BE2C (cell line): ENCODE results near the gene GPR173.

ENCODE experiments used
- DNase-seq: peaks from one replicate; pipeline ENCODE4 v3.0.0-alpha.2; 2020
- H3K27me3 ChIP-seq: fragments of 250-450 bp; sonication (Bioruptor Pico); 2 replicates; pipeline ENCODE4 v1.5.1; 2020; ENCODE audit warnings: mild to moderate bottlenecking
- H3K36me3 ChIP-seq: fragments of 250-450 bp; sonication (Bioruptor Pico); 2 replicates; pipeline ENCODE4 v1.5.1; 2020; ENCODE audit warnings: mild to moderate bottlenecking
- H3K4me1 ChIP-seq: fragments of 250-450 bp; sonication (Bioruptor Pico); 2 replicates; pipeline ENCODE4 v1.5.1; 2020
- H3K4me3 ChIP-seq: 2 replicates; pipeline ENCODE4 v1.5.1; 2011; ENCODE audit warnings: low read depth, low read length
- H3K9me3 ChIP-seq: fragments of 250-450 bp; sonication (Bioruptor Pico); 2 replicates; pipeline ENCODE4 v1.5.1; 2020
- CTCF ChIP-seq: IDR thresholded peaks from 2 replicates; pipeline ENCODE4 v1.5.1; 2012; ENCODE audit warnings: mild to moderate bottlenecking, low read depth, low read length

Gene GPR173

DNA sequence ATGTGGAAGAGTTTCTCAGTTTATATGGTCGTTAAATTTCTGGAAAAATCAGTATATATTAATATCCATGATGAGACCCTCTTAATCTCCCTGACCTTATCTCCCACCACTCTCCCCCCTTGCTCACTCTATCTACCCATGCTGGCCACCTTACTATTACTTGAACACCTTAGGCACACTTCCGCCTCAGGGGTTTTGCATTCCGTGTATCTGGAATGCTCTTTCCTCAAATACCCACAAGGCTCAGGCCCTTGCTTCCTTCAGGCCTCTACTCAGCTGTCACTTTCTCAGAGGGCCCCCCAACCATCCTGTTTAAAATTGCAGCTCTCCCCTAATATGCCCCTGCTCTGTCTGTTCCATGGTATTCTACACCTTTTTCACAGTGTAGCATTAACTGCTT, 47.2 kb downstream of the GPR173 start:
- no peak for DNase-seq
- no peaks in the 10 kb centered on the region for H3K4me1 ChIP-seq
- H3K27me3 ChIP-seq = no peaks in the 10 kb centered on the region
- H3K9me3 ChIP-seq = no peaks in the 10 kb centered on the region
- H3K36me3 ChIP-seq = no peaks in the 10 kb centered on the region
- no peak for TF ChIP-seq CTCF
- H3K4me3 ChIP-seq = no peak overlapping the region

GRCh38 chrX:53114864-53115549, 66.4 kb downstream of the GPR173 start:
- TF ChIP-seq CTCF = no peak
- no peaks in the 10 kb centered on the region; the same call in 1 of the 2 replicates for H3K36me3 ChIP-seq
- H3K9me3 ChIP-seq = no peaks in the 10 kb centered on the region
- H3K4me1 ChIP-seq = no peaks in the 10 kb centered on the region
- no peak overlapping the region for H3K4me3 ChIP-seq
- no peaks in the 10 kb centered on the region for H3K27me3 ChIP-seq
- no peak for DNase-seq

DNA sequence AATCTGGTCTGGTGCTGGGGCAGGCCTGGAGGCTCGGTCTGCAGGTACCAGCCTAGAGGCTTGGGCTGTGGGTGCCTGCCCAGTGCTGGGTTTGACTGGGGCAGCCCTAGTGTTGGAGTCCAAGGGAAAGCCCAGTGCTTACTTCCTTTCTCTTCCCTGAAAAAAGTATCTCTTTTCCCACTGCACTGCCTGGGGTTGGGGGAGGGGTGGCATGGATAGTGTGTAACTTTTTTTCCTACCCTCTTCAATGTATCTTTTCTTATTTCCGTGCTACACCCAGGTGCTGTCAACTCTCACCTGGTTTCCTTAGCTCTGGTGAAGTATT, 66.9 kb downstream of the GPR173 start:
- H3K27me3 ChIP-seq = no peaks in the 10 kb centered on the region
- H3K9me3 ChIP-seq = no peaks in the 10 kb centered on the region
- TF ChIP-seq CTCF = no peak
- H3K36me3 ChIP-seq = no peaks in the 10 kb centered on the region; the same call in 1 of the 2 replicates
- no peak overlapping the region for H3K4me3 ChIP-seq
- H3K4me1 ChIP-seq = no peaks in the 10 kb centered on the region
- no peak for DNase-seq

GRCh38 chrX:53116101-53116500, 67.5 kb downstream of the GPR173 start:
- Histone ChIP-seq H3K36me3 (no peaks in the 10 kb centered on the region; the same call in 1 of the 2 replicates), H3K27me3 (no peaks in the 10 kb centered on the region), H3K4me1 (no peaks in the 10 kb centered on the region), H3K4me3 (no peak overlapping the region), H3K9me3 (no peaks in the 10 kb centered on the region)
- no peak for DNase-seq
- no peak for TF ChIP-seq CTCF

DNA sequence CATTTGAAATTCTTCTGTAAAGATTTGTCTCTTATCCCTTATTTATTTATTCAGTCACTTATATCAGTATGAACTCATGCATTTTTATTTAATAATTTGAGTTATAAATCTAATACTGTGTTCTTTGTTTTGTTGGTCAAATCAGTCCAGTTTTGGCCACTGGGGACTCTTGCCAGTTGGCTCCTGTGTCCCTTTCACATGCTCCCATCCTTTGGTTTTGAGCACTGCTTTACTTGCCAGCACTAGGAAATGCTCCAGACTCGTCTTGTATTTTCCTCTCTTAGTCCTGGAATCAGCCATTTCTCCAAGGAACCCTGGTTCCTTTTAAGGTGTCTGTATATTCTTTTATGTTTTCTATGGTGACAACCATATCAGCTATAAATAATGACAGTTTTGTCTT, 73.4 kb downstream of the GPR173 start:
- H3K27me3 ChIP-seq = no peaks in the 10 kb centered on the region
- H3K36me3 ChIP-seq = no peaks in the 10 kb centered on the region; the same call in 1 of the 2 replicates
- no peaks in the 10 kb centered on the region for H3K9me3 ChIP-seq
- H3K4me1 ChIP-seq = no peaks in the 10 kb centered on the region
- no peak for TF ChIP-seq CTCF
- no peak overlapping the region for H3K4me3 ChIP-seq
- DNase-seq = no peak

GRCh38 chrX:53125506-53125905, 76.9 kb downstream of the GPR173 start:
- DNase-seq = no peak
- H3K36me3 ChIP-seq = no peaks in the 10 kb centered on the region
- no peaks in the 10 kb centered on the region for H3K9me3 ChIP-seq
- H3K4me1 ChIP-seq = no peaks in the 10 kb centered on the region
- H3K4me3 ChIP-seq = no peak overlapping the region
- H3K27me3 ChIP-seq = no peaks in the 10 kb centered on the region
- TF ChIP-seq CTCF = no peak
